Measurements from ENCODE around the gene IL15RA.

The IL15RA gene

GRCh38 chr10:5977471-5978229, at the start of gene IL15RA:
IL15RA (minus strand) TSS chr10:5977543; CDS start chr10:5977492, 51 bp downstream.
- peak; percentile 2 for DNase-seq

- no peak for DNase-seq
Observed at GRCh38 chr10:6025683-6026255, 48.4 kb upstream of the IL15RA start.

- DNase-seq: no peak
Observed at GRCh38 chr10:6024334-6024682, 47.0 kb upstream of the IL15RA start.

- no peak for DNase-seq
Observed at GRCh38 chr10:6023661-6024333, 46.5 kb upstream of the IL15RA start.

GRCh38 chr10:6022660-6023059, 45.3 kb upstream of the IL15RA start:
- DNase-seq: no peak

DNA sequence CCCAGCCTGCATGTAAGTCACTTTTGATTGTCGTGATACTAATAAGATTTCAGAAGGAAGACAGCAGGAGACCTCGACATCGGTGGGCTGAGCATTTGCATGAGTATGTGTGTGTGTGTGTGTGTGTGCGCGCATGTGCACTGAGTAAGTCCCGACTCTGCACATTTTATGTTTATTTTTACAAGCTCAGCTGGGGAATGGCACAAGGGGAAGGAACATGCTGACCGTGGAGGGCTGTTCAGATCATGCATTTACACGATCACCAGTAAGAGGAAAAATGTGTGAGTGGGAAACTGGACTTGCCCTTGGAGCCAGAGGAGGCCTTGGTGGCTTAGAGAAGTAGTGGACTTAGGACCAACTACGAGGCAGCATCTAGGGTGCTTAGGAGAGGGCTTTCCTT, 43.5 kb upstream of the IL15RA start:
- no peak for DNase-seq

GRCh38 chr10:6019796-6020195, 42.5 kb upstream of the IL15RA start:
- no peak for DNase-seq

DNA sequence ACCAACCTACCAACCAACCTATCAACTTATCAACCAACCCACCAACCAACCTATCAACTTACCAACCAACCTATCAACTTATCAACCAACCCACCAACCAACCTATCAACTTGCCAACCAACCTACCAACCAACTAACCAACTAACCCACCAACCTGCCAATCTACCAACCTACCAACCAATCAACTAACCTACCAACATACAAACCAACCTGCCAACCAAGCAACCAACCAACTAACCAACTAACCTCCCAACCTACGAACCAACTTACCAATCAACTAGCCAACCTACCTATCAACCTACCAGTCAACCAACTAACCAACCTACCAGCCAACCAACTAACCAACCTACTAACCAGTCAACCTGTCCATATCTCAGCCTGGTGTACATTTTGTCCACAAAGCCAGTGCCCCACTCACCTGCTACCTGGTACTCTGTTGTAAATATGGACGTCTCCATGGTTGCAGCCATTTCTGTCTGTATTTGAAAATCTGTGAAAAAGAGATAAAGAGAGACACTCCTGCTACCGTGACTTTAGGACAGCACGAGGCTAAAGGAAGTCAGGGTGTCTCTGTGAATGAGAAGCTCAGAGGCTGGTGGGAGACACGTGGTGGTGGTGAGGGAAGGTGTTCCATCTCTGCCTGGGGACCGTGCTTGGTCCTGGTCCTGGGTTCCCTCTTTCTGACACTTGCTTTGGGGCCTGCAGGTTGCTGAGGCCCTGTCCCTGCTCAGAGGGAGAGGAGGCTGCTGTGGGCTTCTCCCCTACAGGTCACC, 41.9 kb upstream of the IL15RA start:
- DNase-seq: no peak

DNA sequence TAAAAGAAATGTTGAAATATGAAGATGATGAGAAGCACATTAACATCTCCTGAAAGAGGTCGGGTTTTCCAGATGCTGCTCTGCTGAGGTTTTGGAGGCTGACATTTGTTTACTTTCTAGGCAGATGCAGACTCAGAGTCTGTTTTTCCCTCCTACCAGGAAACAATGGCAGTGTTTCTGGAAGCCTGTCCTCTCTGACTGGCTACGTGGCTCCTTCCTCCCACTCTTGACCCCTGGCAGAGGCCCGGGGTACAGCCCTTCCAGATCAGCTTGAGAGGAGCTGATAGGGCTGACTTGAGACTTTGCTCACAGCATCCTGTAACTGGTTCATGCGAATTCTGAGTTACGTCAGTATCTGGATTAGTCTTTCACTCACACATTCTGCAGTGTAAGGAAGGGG, 41.1 kb upstream of the IL15RA start:
- no peak for DNase-seq

DNA sequence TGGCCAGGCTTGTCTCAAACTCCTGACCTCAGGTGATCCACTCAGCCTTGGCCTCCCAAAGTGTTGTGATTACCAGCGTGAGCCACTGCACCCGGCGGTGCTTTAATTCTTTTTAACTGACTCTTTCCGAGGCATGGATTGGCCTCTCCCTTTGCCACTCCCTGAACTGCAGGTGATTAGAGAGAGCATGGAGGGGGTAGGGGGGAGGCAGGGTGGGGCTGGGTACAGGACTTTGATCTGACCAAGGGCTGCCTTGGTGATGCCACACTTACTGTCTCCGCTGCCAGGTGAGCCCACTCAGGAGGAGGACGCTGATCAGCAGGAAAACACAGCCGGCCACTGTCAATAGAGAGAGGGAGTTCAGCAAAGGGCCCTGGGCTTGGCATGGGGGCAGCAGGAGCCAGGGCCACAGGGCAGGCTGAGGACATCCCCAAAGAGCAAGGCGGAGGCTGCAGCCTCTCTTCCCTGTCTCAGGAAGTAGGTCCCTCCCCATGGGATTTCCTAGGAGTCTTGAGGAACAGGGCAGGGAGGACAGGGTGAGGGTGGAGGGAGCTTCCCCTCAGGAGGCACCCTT, 40.5 kb upstream of the IL15RA start:
- DNase-seq: no peak

DNA sequence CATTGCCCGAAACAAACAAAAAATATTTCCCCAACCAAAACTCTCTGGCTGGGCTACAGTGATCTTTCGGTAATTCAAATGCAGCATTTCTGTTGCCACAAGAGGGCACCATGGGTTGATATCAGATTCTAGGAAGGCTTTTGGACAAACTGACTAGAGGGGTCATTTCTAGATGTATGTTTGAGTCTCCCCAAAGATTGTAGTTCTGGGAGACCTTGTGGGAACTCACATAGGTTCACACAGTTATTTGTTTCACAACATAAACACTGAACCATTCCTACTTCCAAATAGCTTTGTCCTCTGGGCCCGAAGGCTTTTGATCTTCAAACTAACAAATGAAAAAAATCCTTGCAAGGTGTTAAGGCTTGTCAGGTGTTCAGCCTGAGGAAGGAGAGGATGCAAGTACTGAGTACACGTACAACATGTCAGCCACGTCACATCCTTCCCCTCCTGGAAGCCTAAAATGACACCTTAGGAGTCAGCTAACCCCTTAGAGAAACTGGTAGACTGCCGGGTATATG, 37.0 kb upstream of the IL15RA start:
- no peak for DNase-seq

DNA sequence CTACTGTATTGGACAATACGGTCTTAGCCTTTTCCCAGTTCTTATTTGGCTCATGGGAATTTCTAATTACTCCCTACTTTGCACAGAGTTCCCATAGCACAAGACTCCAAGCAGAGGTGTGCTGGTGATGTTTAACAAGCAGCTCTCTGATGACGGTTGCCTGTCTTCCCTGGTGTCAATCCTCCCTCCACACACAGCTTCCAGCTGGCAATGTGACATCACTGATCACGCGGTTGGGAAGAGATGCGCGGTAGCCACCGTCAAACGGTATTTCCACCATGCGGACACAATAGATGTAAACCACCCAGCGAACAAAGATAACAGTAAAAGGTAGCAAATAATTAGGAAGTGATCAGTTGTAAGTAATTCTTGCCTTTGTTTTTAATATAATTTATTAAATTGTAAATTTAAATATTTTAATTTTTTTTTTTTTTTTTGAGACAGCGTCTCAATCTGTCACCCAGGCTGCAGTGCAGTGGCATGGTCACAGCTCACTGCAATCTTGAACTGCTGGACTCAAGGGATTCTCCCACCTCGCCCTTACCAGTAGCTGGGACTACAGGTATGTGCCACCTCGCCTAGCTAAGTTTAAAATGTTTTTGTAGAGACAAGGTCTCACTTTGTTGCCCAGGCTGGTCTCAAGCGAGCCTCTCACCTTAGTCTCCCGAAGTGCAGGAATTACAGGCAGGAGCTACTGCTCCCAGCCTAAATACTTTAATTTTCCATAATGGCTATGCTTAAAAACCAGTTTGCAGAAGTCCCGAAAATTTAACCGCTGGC, 36.3 kb upstream of the IL15RA start:
- DNase-seq: no peak

- no peak for DNase-seq
Observed at GRCh38 chr10:6012121-6012905, 35.0 kb upstream of the IL15RA start.

DNA sequence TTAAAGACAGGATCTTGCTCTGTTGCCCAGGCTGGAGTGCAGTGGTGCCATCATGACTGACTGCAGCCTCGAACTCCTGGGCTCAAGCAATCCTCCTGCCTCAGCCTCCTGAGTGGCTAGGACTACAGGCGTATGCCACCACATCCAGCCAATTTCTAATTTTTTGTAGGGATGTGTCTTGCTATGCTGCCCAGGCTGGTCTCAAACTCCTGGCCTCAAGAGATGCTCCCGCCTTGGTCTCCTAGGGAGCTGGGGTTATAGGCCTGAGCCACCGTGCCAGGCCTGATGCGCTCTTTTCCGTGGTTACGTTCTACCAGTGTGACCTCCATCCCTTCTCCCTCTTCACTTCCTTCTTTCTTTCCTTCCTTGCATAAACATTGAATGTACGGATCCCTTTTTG, 34.2 kb upstream of the IL15RA start:
- DNase-seq: no peak

DNA sequence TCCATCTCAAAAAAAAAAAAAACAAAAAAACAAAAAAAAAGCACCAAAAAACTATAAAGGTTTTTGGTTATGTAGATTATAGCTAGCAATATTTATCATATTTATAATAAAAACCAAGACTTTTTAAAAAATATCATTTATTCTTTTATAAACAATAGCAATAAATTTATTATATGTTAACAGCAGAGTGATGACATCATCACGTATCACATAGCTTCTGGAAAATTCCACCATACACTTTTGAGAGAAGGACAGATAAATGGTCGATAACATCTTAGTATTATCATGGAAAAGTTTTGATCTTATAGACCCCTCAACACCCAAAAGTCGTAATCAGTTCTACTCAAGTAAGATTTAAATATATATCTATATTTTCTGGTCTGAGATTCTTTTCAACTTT, 33.2 kb upstream of the IL15RA start:
- no peak for DNase-seq

GRCh38 chr10:6009961-6010360, 32.6 kb upstream of the IL15RA start:
- no peak for DNase-seq

GRCh38 chr10:6009150-6009549, 31.8 kb upstream of the IL15RA start:
- no peak for DNase-seq

DNA sequence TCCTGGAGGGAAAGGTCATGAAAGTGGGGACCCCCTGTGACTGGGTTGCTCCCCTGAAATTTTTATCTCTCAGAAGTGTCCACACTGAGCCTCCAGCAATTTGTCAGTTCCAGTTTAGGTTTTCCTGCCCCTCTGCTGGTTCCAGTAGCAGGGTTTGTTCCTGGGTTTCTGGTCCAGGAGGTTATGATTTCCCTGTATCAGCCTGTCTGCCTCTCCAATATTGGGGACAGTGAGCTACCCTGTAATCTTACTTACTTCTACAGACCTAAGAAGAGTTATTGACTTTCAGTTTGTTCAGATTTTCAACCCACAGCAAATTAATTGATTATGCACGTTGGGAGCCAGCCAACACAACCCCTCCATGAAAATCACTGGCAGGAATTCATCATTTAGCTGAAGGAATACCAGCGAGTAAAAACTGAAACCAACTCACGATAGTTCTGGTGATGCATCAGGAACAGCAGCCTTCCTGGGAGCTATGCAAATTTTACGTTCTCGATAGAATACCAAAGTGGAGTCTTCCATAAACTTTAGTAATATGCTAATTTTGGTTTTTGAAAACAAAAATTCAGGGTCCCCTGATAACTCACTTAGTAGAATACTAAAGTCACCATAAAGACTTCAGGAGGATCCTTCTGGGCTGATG, 31.3 kb upstream of the IL15RA start:
- DNase-seq: no peak

GRCh38 chr10:6006991-6007390, 29.6 kb upstream of the IL15RA start:
- no peak for DNase-seq

DNA sequence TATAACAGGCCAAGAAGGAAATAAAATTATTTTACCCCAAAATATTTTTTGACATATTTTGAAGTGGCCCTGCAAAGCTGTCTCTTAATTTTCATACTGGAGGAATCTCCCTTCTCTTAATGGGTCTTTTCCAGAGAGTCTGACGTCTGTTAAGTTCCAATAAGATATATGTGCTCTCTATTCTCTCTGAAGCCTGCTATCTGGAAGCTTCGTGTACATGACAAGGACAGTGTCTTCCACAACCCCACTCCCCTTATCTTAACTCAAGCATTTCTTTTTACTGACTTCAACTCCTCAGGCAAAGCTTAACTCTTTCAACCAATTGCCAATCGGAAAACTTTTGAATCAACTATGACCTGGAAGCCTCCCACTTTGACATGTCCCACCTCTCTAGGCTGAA, 29.2 kb upstream of the IL15RA start:
- DNase-seq: no peak

DNA sequence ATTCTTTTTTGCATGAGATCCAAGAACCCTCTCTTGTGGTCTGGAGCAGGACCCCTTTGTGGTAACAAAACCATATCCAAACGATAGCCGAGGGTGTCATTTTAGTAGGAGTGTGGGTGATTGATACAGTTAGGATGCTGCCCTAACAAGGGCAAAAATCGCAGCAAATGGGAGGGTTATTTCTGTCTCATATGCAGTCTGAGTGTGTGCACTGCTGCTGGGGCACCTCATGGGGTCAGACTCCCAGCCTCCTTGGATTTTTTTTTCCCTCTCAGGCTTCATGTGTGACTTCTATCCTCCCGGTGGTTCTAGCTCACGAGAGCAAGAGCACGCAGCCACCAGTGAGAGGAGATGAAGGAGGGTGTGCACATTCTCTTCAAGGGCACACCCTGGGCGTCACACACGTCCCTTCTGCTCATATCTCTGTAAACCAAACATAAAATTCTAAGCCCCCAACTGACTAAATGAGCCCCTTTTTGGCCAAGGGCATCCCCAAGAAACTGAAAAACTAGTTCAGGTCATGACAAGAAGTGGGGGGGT, 28.6 kb upstream of the IL15RA start:
- no peak for DNase-seq

Measured in DMS79 treated with DMSO at 0.1 percent for 48 hours (cell line).